GM21526 (cell line): ENCODE results near the gene BABAM2.
"Not testable (repeated sequence)": the region's sequence is repeated elsewhere in the genome, so short reads cannot be mapped to it uniquely, and the experiment has no call there.

ENCODE experiments used
- ATAC-seq: cut with Tn5 transposase; IDR thresholded peaks from one replicate; pipeline ENCODE4 v1.9.1; 2021; ENCODE audit warnings: moderate library complexity; ENCODE audit not compliant: unreplicated experiment, low FRiP score

Gene BABAM2

DNA sequence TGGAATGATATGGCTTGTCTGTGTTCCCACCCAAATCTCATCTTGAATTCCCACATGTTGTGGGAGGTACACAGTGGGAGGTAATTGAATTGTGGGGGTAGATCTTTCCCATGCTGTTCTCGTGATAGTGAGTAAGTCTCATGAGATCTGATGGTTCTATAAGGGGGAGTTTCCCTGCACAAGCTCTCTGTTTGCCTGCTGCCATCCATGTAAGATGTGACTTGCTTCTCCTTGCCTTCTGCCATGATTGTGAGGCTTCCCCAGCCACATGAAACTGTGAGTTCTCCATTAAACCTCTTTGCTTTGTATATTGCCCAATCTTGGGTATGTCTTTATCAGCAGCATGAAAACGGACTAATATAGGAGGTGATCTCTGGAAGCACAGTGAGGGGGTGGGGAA, 78.4 kb downstream of the BABAM2 start:
- ATAC-seq = not testable (repeated sequence)

- no peak for ATAC-seq
Measured at GRCh38 chr2:27972311-27972710, 81.8 kb downstream of the BABAM2 start.

GRCh38 chr2:27973592-27973991, 83.1 kb downstream of the BABAM2 start:
- ATAC-seq = no peak

DNA sequence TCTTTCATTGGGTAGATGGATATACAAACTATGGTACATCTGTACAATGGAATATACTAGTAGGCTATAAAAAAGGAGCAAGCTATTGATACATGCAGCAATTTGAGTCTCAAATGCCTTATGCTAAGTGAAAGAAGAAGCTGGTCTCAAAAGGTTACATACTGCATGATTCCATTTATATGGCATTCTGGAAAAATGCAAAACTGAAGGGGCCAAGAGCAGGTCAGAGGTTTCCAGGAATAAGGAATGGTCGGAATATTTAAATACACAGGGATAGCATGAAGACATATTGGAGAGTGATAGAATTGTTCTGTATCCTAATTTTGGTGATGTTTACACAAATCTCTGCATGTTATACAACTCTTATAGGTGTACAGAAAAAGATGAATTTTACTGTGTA, 85.8 kb downstream of the BABAM2 start:
- no peak for ATAC-seq

GRCh38 chr2:27977731-27978312, 87.3 kb downstream of the BABAM2 start:
- ATAC-seq = no peak

GRCh38 chr2:27978761-27979160, 88.2 kb downstream of the BABAM2 start:
- not testable (repeated sequence) for ATAC-seq

DNA sequence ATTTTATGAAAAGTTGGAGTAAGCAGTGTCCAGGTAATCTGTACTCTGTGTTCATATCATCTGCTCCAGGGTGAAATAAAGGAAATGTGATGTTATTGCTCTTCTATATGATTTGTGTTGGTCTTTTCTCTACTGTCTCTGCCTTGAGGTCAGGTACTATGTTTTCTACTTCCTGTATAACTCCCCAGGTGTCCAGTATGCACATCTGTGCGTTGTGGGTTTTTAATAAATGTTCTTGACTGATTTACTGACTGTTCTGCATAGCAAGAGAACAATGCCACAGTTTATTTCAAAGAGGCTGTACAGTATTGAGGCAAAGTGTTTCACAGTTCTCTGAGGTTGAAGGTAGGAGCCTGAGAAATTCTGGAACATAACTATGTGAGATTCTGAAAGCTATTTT, 89.7 kb downstream of the BABAM2 start:
- no peak for ATAC-seq

GRCh38 chr2:27984153-27984552, 93.6 kb downstream of the BABAM2 start:
- ATAC-seq = no peak

DNA sequence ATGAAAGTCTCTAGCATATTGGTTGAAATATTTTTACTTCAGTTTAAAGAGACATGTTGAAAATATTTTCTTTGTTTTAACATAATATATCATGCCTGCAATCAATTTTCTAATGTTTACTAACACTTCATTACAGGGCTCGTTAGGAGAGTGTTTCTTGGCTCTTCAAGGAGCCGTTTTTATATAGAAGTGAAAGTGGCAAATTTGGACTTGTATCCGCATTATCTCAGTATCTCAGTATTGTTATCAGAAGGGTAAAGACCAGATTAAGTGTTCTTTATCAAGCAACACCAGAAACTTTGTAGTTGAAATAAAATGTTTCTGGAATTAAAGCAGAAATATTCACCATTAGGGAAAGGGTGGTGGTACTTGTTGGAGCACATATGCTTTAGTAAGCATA, 97.8 kb downstream of the BABAM2 start:
- no peak for ATAC-seq

- ATAC-seq = no peak
Measured at GRCh38 chr2:27988718-27989117, 98.2 kb downstream of the BABAM2 start.

DNA sequence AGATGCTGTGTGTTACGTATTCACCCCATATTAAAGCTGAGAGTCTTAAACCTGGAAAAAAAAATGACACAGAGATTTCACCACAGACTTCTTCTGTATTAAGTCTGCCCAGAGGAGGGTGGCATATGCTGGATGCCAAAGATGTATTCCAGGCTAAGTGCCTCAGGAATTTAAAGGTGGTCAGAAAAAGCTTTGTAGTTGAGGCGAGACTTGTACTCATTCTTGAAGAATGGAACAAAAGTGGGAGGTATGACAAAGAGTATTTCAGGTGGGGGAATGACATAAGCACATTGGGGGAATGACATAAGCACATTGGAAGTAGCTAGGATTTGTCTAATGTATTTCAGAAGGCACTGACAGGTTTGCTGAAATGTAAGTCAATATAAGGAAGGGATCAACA, 98.6 kb downstream of the BABAM2 start:
- no peak for ATAC-seq

DNA sequence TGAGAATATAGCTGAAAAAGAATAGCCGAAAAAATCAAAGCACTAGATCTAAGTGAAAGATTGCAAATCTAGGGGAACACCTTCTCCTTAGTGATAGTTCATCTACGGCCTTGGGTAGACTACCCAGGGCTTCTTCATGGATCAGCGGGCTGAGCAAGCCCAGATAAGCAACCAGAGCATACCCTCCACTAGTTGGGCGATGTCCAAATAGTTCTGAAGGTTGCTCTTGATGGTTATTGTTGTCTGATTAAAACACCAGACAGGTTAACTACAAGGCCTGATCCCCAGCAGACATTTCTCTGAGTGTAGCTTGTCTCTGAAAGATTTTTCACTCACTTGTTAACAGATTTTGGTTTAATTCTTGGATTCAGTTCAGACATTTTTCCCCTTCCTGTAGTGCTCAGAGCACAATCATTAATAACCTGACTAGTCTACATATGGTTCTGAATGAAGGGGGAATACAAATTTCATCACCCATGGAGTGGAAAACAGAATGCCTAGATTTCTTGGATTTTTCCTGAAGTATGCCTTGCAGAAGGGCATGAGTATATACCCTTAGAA, 99.6 kb downstream of the BABAM2 start:
- no peak for ATAC-seq

GRCh38 chr2:27991146-27991545, 100.6 kb downstream of the BABAM2 start:
- no peak for ATAC-seq

GRCh38 chr2:27992787-27993401, 102.4 kb downstream of the BABAM2 start:
- ATAC-seq = no peak

- ATAC-seq = no peak
Measured at GRCh38 chr2:27993402-27993787, 102.9 kb downstream of the BABAM2 start.

DNA sequence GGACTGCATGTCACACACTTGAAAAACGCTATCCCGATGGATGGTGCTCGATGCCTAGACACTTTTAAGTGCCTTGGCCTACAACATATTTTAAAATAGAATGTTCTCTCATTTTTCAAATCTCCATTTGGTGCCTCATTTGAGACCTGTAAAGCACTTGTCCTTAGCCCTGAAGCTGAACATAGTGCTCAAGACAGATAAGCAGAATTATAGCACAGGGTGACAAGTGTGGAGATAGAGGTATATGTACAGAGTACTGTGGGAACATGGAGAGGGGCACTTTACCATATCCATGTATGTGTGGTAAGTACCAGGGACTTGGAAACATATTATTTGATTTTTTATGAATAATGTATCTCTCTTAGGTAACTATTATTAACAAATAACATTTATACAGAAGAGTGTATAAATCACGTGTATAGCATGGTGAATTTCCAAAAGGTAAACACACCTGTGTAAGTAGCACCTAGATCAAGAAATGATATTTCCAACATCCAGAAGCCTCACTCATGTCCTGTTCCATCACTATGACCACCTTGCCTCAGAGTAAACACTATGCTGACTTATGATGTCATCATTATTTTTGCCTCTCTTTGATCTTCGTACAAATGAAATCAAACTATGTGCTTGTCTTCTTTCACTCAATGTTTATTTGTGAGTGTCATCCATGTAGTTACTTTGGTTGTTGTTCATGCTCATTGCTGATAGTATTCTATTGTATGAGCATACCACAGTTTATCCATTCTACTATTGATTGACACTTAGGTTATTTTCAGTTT, 103.6 kb downstream of the BABAM2 start:
- no peak for ATAC-seq

GRCh38 chr2:27996156-27996922, 105.8 kb downstream of the BABAM2 start:
- ATAC-seq = no peak

DNA sequence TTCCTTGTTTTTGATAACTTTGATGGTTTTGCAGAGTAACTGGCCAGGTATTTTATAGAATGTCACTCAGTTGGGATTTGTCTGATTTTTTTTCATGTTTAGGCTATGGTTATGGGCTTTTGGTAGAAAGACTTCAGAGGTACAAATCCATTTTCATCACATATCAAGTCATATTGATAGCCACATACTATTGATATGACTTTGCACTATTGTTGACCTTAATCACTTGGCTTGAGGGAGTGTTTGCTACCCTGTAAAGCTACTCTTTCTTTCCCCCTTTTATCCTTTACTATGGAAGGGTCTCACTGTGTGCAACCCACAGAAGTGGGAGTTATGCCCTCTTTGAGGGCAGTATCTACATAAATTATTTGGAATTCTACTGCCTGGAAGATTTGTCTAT, 109.8 kb downstream of the BABAM2 start:
- no peak for ATAC-seq

- ATAC-seq = no peak
Measured at GRCh38 chr2:28002181-28002580, 111.7 kb downstream of the BABAM2 start.

- no peak for ATAC-seq
Measured at GRCh38 chr2:28004086-28004485, 113.6 kb downstream of the BABAM2 start.

- ATAC-seq = no peak
Measured at GRCh38 chr2:28009732-28010131, 119.2 kb downstream of the BABAM2 start.
